Esophagus muscularis mucosa (tissue), 3 donors: Measurements from ENCODE around the gene ANTXRL.

Source experiments
- CTCF ChIP-seq, 3 experiments: fragments of 200-600 bp in 2 of 3; fragments of 450-650 bp in 1 of 3; sonication (generic) in 2 of 3; IDR thresholded peaks; one replicate each; pipeline ENCODE4 v1.5.1; 2017 to 2019; ENCODE audit warnings: antibody characterized with exemption in 3 of 3, mild to moderate bottlenecking in 2 of 3, moderate library complexity in 1 of 3
- POLR2A ChIP-seq: fragments of 450-650 bp; IDR thresholded peaks from one replicate; pipeline ENCODE4 v1.6.1; 2017; ENCODE audit warnings: antibody characterized with exemption, moderate library complexity, mild to moderate bottlenecking, low read depth

GRCh38 chr10:46239247-46239646, 47.5 kb upstream of the ANTXRL start:
- no peak for TF ChIP-seq CTCF (IDR thresholded peaks at IDR 0.05)
- no peak for TF ChIP-seq POLR2A
